HG03342 (cell line): Measurements from ENCODE around the gene SLC25A2.
"Not testable (repeated sequence)": the region's sequence is repeated elsewhere in the genome, so short reads cannot be mapped to it uniquely, and the experiment has no call there.

ENCODE experiments used
- ATAC-seq: cut with Tn5 transposase; IDR thresholded peaks from one replicate; pipeline ENCODE4 v1.9.1; 2021; ENCODE audit warnings: mild to moderate bottlenecking, moderate library complexity; ENCODE audit not compliant: unreplicated experiment

Gene SLC25A2

GRCh38 chr5:141316963-141317362, 13.1 kb upstream of the SLC25A2 start:
- ATAC-seq: not testable (repeated sequence)

GRCh38 chr5:141313711-141314110, 9.9 kb upstream of the SLC25A2 start:
- ATAC-seq: no peak

DNA sequence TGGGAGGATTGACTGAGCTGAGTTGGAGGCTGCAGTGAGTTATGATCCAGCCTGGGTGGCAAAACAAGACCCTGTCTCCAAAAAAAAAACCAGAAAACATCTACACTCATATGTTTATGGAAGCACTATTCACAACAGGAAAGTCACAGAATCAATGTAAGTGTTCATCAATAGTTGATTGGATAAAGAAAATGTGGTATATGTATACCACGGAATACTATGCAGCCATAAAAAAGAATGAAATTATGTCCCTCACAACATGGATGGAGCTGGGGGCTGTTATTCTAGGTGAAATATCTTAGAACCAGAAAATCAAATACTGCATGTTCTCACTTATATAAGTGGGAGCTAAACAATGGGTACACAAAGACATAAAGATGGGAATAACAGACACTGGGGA, 2.8 kb upstream of the SLC25A2 start:
- no peak for ATAC-seq

DNA sequence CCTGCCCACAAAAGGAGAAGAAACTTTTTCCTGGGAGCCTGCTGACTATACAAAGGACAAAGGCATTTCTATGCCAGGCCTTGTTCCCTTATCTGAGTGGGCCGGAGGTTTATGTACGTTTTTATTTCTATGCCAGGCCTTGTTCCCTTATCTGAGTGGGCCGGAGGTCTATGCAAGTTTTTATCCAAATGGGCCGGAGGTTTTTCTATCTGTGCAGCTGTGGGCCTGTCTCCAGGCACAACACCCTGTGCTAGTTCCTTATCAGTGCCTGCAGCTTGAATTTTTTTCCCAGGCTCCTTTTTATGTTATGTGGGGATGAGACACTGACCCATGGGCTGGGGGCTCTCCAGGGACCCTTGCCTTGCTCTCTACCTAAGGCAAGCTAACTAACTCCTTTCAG, 5.5 kb downstream of the SLC25A2 start:
- no peak for ATAC-seq

DNA sequence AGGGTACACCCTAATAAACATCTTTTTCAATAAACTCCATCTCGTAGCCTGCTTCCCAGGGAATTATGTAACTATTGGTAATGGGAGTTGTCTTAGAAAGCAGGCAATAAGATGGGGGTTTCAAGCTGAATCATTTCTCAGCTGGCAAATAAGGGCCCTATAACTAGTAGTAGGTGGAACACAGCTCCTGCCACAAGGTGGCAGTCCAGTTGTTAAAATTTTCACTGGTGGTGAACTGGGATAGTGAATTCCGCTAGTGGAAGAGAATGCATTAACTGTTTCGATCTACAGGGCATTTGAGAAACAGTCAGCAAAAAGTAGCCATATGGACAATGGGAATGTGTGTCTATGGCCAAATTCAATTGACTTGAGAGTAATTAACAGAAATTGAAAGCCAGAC, 30.9 kb downstream of the SLC25A2 start:
- no peak for ATAC-seq

DNA sequence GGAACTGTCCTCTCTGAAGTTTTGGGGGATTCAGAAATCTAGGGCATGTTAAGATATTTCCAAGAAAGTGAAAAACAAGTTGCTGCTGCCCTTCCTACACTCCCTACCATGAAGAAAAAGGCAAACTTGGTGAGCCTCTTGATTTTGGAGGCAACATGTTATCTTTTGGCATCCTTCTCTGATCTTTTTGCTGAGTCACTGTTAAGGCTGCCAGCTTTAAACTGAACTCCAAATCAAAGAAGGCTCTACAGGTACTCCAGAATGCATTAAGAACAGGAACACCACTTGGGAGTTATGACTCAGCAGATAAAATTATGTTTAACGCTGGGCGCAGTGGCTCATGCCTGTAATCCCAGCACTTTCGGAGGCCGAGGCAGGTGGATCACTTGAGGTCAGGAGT, 34.7 kb downstream of the SLC25A2 start:
- ATAC-seq: no peak

GRCh38 chr5:141261238-141261546, 42.7 kb downstream of the SLC25A2 start:
- ATAC-seq: no peak

DNA sequence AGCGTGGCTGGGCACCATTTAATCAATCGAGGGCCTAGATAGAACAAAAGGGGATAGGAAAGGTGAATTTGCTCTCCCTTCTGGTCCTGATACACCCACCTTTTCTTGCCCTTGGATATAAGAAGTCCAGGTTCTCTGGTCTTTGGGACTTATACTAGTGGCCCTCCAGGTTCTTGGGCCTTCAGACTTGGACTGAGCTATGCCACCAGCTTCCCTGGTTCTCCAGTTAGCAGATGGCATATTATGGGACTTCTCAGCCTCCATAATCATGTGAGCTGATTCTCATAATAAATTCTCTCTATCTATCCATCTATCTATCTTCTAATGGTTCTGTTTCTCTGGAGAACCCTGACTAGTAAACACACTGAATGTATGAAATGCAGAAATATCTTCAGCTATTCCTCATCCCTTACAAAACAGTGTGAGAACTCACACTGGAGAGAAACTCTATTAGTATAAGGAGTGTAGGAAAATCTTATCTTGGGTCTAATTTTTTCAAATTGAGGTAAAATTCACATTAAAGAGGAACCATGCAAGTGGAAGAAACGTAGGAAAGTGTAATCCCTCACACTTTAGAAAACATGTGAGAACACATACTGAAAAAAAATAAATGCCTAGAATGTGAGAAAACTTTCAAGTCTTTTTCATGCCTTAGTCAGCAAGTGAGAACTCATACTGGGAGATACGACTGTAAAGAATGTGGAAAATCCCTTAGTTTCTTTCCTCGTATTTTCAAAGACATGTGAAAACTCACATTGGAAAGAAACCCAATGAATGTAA, 43.2 kb downstream of the SLC25A2 start:
- no peak for ATAC-seq

DNA sequence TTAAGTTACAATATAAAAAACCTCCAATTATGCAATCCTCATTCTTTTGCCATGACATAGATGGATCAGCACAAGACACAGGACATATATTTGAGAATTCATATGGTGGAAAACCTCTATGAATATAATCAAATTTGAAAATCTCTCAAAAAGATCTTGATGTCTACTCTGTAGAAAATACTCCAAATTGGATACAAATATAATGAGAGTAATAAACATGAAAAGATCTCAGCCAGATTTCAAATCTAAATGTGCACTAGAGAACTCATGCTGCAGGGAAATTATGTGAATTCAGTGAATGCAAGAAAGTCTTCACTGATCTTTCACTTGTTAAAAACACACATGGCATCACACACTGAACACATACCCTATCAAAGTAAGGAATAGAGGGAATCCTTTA, 44.9 kb downstream of the SLC25A2 start:
- no peak for ATAC-seq

GRCh38 chr5:141258464-141258863, 45.4 kb downstream of the SLC25A2 start:
- no peak for ATAC-seq
